Activated effector memory CD4-positive, alpha-beta T cell treated with Interleukin-2 at 50 U/mL for 16 hours (primary cell): ENCODE results near the gene RASSF6.
"Not testable (repeated sequence)": the region's sequence is repeated elsewhere in the genome, so short reads cannot be mapped to it uniquely, and the experiment has no call there.

Experiments used
- DNase-seq: peaks from one replicate; pipeline ENCODE4 v3.0.0-alpha.2; 2020

Gene RASSF6

DNA sequence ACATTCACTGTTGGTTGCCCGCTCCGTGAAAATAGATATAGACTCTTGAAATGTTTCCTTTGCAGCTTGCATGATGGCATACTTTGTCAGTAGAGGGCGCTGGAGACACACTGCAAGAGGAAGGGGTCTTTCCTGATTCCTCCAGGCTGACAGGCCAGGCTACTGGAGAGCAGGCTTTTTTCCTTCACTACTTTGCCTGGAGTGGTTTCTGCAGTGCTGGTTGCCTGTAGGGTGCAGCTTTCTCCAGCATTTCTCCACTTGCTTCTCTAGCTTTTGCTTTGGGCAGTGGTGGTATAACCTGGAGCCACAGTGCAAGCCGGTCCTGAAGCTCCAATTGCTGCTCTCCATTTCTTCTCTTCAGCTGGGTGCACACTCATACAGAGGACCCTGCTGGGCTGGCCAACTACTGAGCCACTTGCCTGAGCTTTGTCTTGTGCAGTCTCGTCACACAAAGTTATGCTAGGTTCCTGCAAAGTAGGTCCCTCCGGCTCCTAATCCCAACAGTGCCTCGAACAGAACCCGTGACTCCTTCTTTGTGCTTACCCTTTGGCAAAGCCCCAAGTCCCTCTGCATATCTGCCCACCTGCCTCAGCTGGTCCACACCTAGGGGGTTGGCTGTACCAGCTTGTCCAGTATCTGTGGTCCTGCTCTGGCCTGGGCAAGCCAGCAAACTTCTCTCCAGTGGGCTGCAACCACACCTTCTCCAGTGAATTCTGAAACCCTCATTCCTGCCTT is 46.3 kb downstream of the RASSF6 start:
- no peak for DNase-seq

DNA sequence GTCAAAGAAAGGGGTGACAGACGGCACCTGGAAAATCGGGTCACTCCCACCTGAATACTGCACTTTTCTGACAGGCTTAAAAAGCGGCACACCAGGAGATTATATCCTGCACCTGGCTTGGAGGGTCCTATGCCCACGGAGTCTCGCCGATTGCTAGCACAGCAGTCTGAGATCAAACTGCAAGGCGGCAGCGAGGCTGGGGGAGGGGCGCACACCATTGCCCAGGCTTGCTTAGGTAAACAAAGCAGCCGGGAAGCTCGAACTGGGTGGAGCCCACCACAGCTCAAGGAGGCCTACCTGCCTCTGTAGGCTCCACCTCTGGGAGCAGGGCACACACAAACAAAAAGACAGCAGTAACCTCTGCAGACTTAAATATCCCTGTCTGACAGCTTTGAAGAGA is 69.4 kb downstream of the RASSF6 start:
- DNase-seq, result not testable (repeated sequence)

DNA sequence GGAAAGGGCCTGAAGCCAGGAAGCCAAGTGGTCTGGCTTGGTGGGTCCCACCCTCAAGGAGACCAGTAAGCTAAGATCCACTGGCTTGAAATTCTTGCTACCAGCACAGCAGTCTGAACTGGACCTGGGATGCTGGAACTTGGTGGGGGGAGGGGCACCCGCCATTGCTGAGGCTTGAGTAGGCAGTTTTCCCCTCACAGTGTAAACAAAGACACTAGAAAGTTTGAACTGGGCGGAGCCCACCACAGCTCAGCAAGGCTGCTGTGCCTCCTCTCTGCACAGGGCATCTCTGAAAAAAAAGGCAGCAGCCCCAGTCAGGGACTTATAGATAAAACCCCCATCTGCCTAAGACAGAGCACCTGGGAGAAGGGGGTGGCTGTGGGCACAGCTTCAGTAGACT is 75.6 kb downstream of the RASSF6 start:
- DNase-seq, result no peak

DNA sequence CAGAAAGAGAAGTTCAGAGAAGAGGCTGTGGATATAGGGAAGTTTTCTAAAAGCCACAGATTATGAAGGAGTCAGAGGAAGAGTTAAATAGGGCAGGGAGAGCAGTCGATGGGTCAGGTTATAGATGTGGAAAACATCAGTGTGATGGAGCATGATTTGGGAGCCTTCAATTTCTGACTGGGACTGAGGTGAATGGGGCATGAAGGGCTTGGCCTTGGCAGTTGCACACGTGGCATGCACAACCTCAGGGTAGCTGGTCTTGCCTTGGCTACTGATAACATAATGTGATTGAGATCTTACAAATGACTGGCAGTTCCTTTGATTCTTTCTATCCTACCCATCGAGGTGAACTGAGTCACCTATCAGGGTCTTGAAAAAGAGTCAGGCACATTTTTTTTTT is 79.0 kb downstream of the RASSF6 start:
- no peak for DNase-seq

DNA sequence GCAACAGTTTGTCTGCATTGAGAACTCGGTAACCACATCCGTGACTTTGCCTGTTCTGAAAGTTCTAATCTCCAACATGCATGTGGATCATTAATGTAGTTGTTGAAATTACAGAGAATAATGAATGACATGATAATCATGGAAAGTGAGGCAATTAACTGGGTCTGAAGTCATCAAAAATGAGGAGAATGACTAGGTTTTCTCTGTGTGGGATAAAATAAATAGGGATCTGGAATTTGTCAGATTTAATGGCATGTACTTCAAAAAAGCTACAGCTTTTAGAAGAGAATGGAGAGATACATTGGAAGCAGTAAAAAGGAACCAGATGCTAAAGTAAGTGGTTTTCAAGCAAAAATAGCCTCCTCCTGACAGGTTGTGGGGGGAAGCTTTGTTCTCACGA is 79.4 kb downstream of the RASSF6 start:
- DNase-seq, result no peak

DNA sequence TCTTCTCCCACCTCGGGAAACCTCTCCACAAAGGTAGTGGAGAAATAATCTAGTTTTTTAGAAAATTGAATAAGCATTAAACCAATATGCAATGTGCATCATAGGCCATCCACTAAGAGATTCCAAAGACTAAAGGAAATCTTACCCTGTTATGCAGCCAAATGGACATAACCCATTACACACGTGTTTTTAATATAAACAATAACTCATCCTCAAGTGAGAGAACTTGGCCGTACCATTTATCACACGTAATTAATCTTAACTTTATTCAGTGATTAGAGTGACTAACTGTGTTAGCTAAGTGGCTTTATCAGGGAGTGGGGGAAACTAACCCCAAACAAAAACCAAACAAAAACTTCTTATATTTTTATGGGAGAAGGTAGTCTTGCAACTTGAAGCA is 80.8 kb downstream of the RASSF6 start:
- DNase-seq, result no peak

DNA sequence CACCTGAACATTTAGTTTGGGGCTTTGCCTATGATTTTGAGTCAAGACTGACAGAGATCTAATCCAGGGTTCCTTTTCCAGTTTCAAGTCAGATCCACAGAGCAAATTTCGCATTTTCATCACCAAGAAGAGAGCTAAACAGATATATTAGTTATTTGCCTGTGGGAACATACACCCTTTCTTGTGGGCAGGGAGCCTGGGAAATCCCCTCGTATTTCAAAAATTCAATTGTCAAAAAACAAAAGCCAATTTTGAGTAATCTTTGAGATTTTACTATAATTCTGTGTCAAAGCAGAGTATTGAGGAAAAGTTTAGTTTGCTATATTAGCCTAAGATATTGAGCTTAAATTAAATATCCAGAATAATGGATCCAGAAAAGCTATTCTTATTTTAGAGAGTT is 82.1 kb downstream of the RASSF6 start:
- no peak for DNase-seq

DNA sequence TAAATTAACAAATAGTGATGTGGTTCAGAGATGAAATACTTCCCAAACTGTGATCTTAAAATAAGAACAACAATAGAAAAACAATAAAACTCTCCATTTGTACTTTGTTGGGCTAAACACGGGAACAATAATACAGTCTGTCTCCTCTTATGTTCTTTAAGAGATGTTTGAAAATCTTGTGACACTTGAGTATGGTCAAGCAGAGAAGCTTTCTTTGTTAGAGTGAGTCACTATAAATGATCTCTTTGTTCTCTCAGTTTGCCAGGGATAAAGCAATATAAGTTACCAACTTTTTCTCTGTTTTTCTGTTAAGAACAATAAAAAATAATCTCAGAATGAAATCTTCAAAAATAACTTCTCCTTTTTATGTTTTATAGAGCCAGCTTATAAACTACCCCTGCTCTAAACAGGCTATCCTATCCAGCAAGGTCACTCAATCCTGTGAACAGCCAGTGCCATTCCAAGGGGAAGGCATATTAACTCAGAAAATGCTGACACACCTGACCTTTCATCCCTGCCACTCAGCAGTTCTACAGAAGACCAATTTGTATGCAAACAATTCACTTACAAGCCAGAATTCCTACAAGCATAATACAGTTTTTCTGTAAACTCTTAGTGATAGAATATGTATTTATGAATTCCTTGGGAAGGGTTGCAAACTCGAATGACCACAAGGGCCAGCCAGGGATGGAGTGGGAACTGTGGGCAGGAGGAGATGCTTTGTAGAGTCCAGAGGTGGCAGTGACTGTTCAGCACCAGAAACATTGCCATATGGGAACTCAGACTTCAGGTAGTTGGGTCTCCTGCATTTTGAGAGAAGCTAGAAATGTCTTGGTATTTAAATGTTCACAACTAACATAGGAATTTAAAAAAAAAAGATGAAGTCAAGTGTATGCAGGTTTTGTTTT is 86.5 kb downstream of the RASSF6 start:
- no peak for DNase-seq

DNA sequence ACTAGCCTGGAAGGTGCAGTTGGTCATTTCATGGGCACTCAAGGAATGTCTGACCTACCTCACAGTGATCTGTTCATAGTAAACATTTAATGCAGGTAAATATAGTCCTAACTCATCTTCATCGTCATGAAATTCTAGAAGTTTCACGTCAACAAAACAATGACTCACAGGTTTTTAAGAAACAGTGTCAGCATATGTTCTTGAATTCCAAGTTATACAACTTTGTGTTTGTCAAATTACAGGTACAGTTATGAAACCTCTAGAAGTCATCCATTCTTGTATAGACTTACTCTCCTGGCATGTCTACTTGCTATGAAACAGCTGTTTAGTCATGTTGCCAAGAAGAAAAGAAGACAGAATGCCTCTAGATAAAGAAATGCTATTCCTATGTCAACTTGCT is 92.1 kb downstream of the RASSF6 start:
- DNase-seq, result no peak

DNA sequence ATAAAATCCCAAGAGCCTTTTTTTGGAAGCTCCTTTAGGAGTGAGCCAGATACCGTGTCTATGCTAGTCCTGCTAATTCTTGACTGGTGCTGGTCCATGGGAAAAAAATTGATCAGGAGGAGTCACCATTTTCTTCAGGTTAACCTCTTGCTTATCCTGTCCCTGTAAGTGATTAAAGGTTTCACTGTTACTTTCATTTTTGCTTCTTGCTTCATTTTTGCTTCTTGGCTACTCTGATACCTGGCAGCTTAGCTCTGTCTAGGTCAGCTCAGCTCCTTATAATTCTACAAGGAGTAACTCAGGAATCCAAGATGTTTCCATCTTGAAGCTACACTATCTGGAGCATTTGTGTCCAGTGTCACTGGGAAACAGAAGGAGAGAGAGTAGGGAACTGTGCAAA is 93.0 kb downstream of the RASSF6 start:
- DNase-seq, result no peak

DNA sequence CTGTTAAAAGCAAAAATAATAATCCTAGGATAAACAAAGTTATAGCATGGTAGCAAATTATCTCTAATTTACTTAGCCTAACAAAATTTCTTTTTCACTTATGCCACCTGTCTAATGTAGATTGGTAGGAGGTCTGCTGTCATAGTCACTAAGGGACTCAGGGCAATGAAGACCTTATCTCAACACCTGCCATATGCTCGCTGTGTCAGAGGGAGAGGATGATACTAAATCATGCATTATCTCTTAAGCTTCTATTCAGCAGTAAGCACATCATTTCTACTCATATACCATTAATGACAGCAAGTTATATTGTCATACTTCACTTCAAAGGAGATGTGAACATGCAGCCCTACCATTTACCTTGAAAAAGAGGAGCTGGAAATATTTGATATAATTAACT is 94.6 kb downstream of the RASSF6 start:
- DNase-seq, result no peak

DNA sequence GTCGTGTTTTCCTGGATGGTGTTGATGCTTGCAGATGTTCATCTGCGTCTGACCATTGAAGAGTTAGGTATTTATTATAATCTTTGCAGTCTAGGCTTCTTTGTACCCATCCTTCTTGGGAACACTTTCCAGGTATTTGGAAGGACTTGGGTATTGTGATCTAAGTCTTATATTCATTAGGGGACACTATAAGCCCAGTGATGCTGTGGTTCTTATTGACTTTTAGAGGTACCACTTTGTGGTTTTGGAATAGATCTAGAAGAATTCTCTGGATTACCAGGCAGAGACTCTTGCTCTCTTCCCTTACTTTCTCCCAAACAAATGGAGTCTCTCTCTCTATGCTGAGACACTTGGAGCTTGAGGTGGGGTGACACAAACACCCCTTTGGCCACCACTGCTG is 97.1 kb downstream of the RASSF6 start:
- DNase-seq, result no peak
